OCI-LY7 (cell line): ENCODE results near the gene MTCH1.

ENCODE experiments used
- CTCF ChIP-seq: fragments of 200-600 bp; sonication (generic); conservative IDR thresholded peaks from 2 replicates; pipeline ENCODE4 v1.5.1; 2014; ENCODE audit warnings: mild to moderate bottlenecking, antibody characterized with exemption, low read length, moderate library complexity, mixed read lengths
- EZH2phosphoT487 ChIP-seq: fragments of 200-600 bp; sonication (generic); IDR thresholded peaks from 2 replicates; pipeline ENCODE4 v1.6.1; 2018; ENCODE audit warnings: low read depth, borderline replicate concordance, mild to moderate bottlenecking, mixed run types, antibody characterized with exemption, low read length, moderate library complexity, mixed read lengths

GRCh38 chr6:36967757-36968156 is 18.2 kb downstream of the MTCH1 start:
- no peak for TF ChIP-seq CTCF
- TF ChIP-seq EZH2phosphoT487, result no peak
